Activated B cell treated with CpG ODN at 0.5 μM for 24 hours (primary cell): ENCODE results near the gene KCNAB3. TPM values are rescaled to one million over a fixed set of nuclear protein-coding genes. Genes with fewer than 3 reads are reported as not detected.

Experiments
- ATAC-seq: fragments of 200-7000 bp; cut with Tn5 transposase; one replicate; pipeline ENCODE4 v1.10.0; 2021; ENCODE audit warnings: low read depth, mild to moderate bottlenecking, moderate library complexity
- CTCF ChIA-PET: fragments of 350-600 bp; sonication (Branson Sonifier 250); formaldehyde crosslinking; loops from one replicate; lab custom pipeline; 2021; ENCODE audit warnings: antibody characterized with exemption; lab: Charles Lee
- POLR2A ChIA-PET: fragments of 350-600 bp; sonication (Branson Sonifier 250); formaldehyde crosslinking; loops from one replicate; lab custom pipeline; 2021; ENCODE audit warnings: antibody characterized with exemption; lab: Charles Lee
- DNase-seq: peaks from one replicate; pipeline ENCODE4 v3.0.0; 2022
- H3K27ac Mint-ChIP-seq: one replicate; pipeline ENCODE4 v1.8.0; 2020; ENCODE audit warnings: mixed read lengths
- H3K27me3 Mint-ChIP-seq: one replicate; pipeline ENCODE4 v1.8.0; 2021; ENCODE audit warnings: mixed read lengths
- H3K36me3 Mint-ChIP-seq: one replicate; pipeline ENCODE4 v1.8.0; 2021; ENCODE audit warnings: low read depth, mixed read lengths
- H3K4me1 Mint-ChIP-seq: one replicate; pipeline ENCODE4 v1.8.0; 2021; ENCODE audit warnings: mixed read lengths
- H3K4me3 Mint-ChIP-seq: one replicate; pipeline ENCODE4 v1.8.0; 2020; ENCODE audit warnings: mild to moderate bottlenecking, mixed read lengths
- H3K9me3 Mint-ChIP-seq: one replicate; pipeline ENCODE4 v1.8.0; 2020; ENCODE audit warnings: mixed read lengths
- intact Hi-C: fragments of 100-400 bp; cut with micrococcal nuclease; formaldehyde crosslinking; loops from one replicate; pipeline ENCODE4 v1.15.1; 2024
- total RNA-seq: library from RNA; stranded (reverse); gene quantifications from 2 replicates; pipeline ENCODE4 v1.2.3, GENCODE V29; 2022
- TF ChIP-seq, protein P1 (sequence below): fragments of 200-600 bp; IDR thresholded peaks from one replicate; pipeline ENCODE4 v1.8.0; 2022; ENCODE audit warnings: antibody characterized with exemption, mild to moderate bottlenecking

Gene KCNAB3
- total RNA-seq, 1 donor from 2014 or later = 12.9 TPM

DNA sequence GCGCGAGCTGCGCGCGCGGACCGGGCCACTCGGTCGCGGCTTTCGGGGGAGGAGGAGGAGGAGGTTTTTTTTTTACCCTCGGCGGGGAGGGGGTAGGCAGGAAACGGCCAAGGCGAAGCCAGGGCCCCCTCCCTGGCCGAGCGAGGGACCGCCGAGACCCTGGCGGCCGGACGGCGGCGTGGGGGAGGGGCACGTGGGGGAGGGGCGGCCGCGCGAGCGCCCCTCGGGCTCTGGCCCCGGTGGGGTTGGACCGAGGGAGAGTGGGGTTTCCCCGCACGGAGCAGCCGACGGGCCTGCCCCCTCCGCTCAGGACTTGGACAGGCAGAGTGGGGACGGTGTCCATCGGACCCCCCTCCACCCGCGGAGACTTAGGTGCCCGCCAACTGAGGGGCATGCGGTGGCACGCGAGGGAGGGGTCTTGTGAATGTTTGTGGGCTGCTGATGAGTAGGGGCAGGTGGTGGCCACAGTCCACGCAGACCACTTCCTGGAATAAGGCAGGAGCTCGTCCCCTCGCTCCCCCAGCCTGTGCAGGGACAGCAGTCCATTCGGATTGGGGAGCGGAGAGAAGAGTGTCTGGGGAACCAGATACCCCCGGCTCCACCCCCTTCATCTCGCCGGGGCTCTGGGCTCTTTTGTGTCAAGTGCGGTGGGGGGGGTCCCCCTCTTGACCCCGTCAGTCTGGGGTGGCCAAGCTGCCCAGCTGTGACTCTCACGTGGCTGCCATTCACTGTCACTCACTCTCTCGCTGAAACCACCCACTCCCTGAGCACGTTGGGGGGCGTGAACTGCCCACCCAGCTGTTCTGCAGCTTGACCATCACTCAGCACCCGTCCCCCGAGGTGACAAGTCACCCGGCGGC lies 44.1 kb downstream of the KCNAB3 start:
- ChIA-PET POLR2A (interaction anchor here (0.6 to 2.4 kb wide), 15 partner anchors 10 to 550 kb away, joined by 3 to 16 read pairs (median 4); partner anchors contain the start of genes NAA38, NDEL1, RNF227 and TP53), CTCF (interaction anchor here (1.0 to 1.3 kb wide), 4 partner anchors 20 to 449 kb away, joined by 3 to 6 read pairs (median 3); no protein-coding TSS in a partner anchor)
- H3K4me3 Mint-ChIP-seq = no peak overlapping the region
- intact Hi-C loops = loop anchor here (1.0 to 2.0 kb wide), 3 partner anchors 28 to 199 kb away; partner anchors contain the start of genes KDM6B, NAA38 and TP53
- peak; percentile 53 for DNase-seq
- TF ChIP-seq, protein P1, sequence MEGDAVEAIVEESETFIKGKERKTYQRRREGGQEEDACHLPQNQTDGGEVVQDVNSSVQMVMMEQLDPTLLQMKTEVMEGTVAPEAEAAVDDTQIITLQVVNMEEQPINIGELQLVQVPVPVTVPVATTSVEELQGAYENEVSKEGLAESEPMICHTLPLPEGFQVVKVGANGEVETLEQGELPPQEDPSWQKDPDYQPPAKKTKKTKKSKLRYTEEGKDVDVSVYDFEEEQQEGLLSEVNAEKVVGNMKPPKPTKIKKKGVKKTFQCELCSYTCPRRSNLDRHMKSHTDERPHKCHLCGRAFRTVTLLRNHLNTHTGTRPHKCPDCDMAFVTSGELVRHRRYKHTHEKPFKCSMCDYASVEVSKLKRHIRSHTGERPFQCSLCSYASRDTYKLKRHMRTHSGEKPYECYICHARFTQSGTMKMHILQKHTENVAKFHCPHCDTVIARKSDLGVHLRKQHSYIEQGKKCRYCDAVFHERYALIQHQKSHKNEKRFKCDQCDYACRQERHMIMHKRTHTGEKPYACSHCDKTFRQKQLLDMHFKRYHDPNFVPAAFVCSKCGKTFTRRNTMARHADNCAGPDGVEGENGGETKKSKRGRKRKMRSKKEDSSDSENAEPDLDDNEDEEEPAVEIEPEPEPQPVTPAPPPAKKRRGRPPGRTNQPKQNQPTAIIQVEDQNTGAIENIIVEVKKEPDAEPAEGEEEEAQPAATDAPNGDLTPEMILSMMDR = no peak
- H3K27ac Mint-ChIP-seq = no peak overlapping the region
- no peaks in the 10 kb centered on the region for H3K27me3 Mint-ChIP-seq
- H3K4me1 Mint-ChIP-seq = peaks cover 8% of the 10 kb centered on the region
- ATAC-seq = peak; percentile 21
- H3K36me3 Mint-ChIP-seq = peaks cover 10% of the 10 kb centered on the region
- H3K9me3 Mint-ChIP-seq = no peaks in the 10 kb centered on the region

DNA sequence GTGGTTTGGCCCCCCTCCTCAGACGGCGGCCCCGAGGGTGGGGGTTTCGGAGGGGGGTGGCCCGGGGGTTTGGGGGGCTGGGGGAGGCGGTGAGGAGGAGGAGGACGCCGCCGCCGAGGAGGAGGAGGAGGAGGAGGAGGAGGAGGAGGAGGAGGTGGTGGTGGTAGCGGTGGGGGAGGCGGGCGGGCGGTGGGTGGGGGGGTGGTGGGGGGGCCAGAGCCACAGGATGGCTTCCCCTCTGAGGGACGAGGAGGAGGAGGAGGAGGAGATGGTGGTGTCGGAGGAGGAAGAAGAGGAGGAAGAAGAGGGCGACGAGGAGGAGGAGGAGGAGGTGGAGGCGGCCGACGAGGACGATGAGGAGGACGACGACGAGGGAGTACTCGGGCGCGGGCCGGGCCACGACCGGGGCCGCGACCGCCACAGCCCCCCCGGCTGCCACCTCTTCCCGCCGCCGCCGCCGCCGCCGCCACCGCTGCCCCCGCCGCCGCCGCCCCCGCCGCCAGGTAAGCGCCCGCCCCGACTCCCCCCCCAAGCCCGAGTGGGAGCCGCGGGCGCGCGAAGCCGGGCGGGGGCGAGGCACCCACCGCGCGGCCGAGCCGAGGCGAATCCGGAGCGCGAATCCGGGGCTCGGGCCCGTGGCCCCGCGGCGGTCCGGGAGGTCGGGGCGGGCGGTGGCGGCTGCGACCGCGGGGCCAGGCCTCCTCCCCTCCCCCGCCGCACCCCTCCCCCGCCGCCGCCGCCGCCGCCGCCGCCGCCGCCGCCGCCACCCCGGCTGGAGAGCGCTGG lies 44.9 kb downstream of the KCNAB3 start:
- H3K4me3 Mint-ChIP-seq = peak overlapping the region; percentile 78
- CTCF ChIA-PET = interaction anchor here (1.0 kb wide), 1 partner anchor 448 kb away, joined by 3 read pairs; no protein-coding TSS in a partner anchor
- peak; percentile 50 for DNase-seq
- H3K9me3 Mint-ChIP-seq = no peaks in the 10 kb centered on the region
- peak overlapping the region; percentile 83 for H3K27ac Mint-ChIP-seq
- no peaks in the 10 kb centered on the region for H3K27me3 Mint-ChIP-seq
- H3K36me3 Mint-ChIP-seq = peaks cover 3% of the 10 kb centered on the region
- TF ChIP-seq, protein P1 = no peak
- intact Hi-C loops = no loop called here
- POLR2A ChIA-PET = interaction anchor here (0.9 to 2.4 kb wide), 5 partner anchors 14 to 258 kb away, joined by 3 to 15 read pairs (median 7); partner anchors contain the start of gene NAA38
- H3K4me1 Mint-ChIP-seq = peaks cover 8% of the 10 kb centered on the region
- no peak for ATAC-seq

DNA sequence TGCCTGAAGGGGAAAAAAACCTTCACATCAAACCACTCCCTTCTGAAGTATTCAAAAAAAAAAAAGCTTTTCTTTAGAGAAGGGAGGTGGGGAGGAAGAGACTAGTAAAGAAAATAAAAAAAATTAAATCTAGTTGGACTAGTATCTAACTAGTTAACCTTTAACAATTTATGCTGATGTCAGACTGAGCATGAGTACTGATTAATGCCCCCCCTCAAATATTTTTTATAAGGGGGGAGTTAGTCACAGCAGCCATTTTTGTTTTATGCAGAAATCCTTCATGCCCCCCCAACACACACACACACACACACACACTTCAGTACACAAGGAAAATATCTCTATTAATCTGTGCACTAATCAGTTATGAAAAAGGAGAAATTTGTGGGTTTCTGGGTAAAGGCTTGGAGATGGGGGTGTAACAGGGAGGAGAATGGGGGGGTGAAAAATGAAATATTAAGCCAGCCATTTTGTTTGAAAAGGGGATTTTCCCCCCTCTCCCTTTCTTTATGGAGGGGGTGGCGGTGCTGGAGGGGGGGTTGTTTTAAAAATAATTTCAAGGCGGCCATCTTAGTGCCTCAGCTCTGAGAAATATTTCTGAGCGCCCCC lies 45.8 kb downstream of the KCNAB3 start:
- ChIA-PET CTCF (interaction anchor here (1.5 kb wide), 1 partner anchor 22 kb away, joined by 4 read pairs; no protein-coding TSS in a partner anchor), POLR2A (interaction anchor here (0.6 to 2.4 kb wide), 10 partner anchors 10 to 306 kb away, joined by 3 to 19 read pairs (median 4); partner anchors contain the start of genes BORCS6, CNTROB, NAA38 and TRAPPC1)
- Mint-ChIP-seq H3K9me3 (no peaks in the 10 kb centered on the region), H3K27ac (peak overlapping the region; percentile 74), H3K4me3 (peak overlapping the region; percentile 77), H3K36me3 (peaks cover 8% of the 10 kb centered on the region), H3K4me1 (peaks cover 8% of the 10 kb centered on the region), H3K27me3 (no peaks in the 10 kb centered on the region)
- intact Hi-C loops = no loop called here
- DNase-seq (no peak), ATAC-seq (no peak)
- TF ChIP-seq, protein P1 = no peak

DNA sequence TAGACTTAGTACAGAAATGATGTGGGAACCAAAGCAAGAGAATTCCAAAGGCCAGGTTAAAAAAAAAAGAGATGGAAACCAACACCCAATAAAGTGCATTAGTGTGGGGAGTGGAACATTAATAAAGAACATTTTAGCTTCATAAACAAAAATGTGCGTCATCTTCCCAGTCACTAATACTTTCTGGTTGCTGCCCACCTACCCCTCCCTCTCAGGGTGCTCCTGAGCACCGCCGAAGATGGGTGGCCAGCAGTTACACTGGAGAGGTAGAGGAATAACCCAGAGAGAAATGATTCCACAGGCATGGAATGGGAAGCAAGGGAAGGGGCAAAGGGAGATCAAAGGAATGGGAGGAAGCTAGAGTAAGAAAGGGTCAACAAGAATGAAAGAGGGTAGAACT lies 47.0 kb downstream of the KCNAB3 start:
- TF ChIP-seq, protein P1 = no peak
- peaks cover 8% of the 10 kb centered on the region for H3K4me1 Mint-ChIP-seq
- POLR2A ChIA-PET = interaction anchor here (0.6 kb wide), 1 partner anchor 176 kb away, joined by 7 read pairs; no protein-coding TSS in a partner anchor
- no peak for ATAC-seq
- no peak overlapping the region for H3K27ac Mint-ChIP-seq
- DNase-seq = no peak
- peaks cover 8% of the 10 kb centered on the region for H3K36me3 Mint-ChIP-seq
- H3K27me3 Mint-ChIP-seq = no peaks in the 10 kb centered on the region
- intact Hi-C loops = no loop called here
- no peak overlapping the region for H3K4me3 Mint-ChIP-seq
- H3K9me3 Mint-ChIP-seq = no peaks in the 10 kb centered on the region
- CTCF ChIA-PET = interaction anchor here (1.0 to 1.5 kb wide), 2 partner anchors 21 to 47 kb away, joined by 4 read pairs; no protein-coding TSS in a partner anchor
